ENCODE results near the gene AMTN.

GRCh38 chr4:70575964-70576363 lies 57.6 kb downstream of the AMTN start:
- no peak for TF ChIP-seq CTCF (optimal IDR thresholded peaks at IDR 0.05 in 1 of 3, IDR thresholded peaks at IDR 0.05 in 1 of 3, conservative IDR thresholded peaks at IDR 0.05 in 1 of 3; ENCODE audit: extremely low read depth in 1 of 3, insufficient read depth in 2 of 3, low read length in 3 of 3)
- TF ChIP-seq EZH2 (IDR thresholded peaks at IDR 0.05; ENCODE audit: low read length) = no peak

Data from keratinocyte (primary cell).